K562 (cell line): ENCODE results near the gene ARHGAP8. TPM values are rescaled to one million over a fixed set of nuclear protein-coding genes. Genes with fewer than 3 reads are reported as not detected.

ENCODE experiments used
- ATAC-seq: fragments of 200-7000 bp; cut with Tn5 transposase; 3 replicates; pipeline ENCODE4 v1.9.1; 2020; ENCODE audit warnings: moderate library complexity
- BruUV-seq: library from RNA; stranded (reverse); fragments of 400-500 nt; replicated peaks from 2 replicates; lab custom pipeline; 2021; lab: Mats Ljungman, UMichigan
- CTCF ChIA-PET: fragments of 300-600 bp; formaldehyde crosslinking; extraction: SDS; loops from one replicate; lab custom pipeline; 2021; ENCODE audit warnings: low intra/inter-chr PET ratio; lab: Yijun Ruan, JAX
- POLR2A ChIA-PET: fragments of 300-600, 350-650 bp; sonication (Branson Sonifier 250); formaldehyde crosslinking; extraction: SDS; loops from one replicate; lab custom pipeline; 2021; ENCODE audit warnings: antibody characterized with exemption, inconsistent platforms; lab: Yijun Ruan, JAX
- DNase-seq, 4 experiments: peaks; one replicate each; pipeline versions ENCODE4 v3.0.0 to v3.0.0-alpha.2; 2011 to 2018; ENCODE audit warnings: low spot score in 3 of 4, mixed read lengths in 3 of 4; ENCODE audit errors: extremely low read depth in 1 of 4
- FAIRE-seq: peaks from 2 replicates; lab custom pipeline; 2011; peaks lifted over from hg19 to GRCh38; lab: Jason Lieb, UNC
- H2AFZ ChIP-seq: 2 replicates; pipeline ENCODE4 v1.6.0; 2011; ENCODE audit warnings: low read depth, low read length, control low read depth, inconsistent platforms
- H3K27ac ChIP-seq: fragments of 200-600 bp; 3 replicates; pipeline ENCODE4 v1.8.0; 2011; ENCODE audit warnings: low read depth, mild to moderate bottlenecking, control low read depth, inconsistent platforms, low read length, moderate library complexity, mixed read lengths; ENCODE audit errors: extremely low read depth
- H3K27me3 ChIP-seq, 2 experiments: fragments of 300-600 bp in 1 of 2; 2 replicates in 1 of 2; 3 replicates in 1 of 2; pipeline versions ENCODE4 v1.6.0 to v1.8.0; 2011; ENCODE audit warnings: inconsistent platforms in 2 of 2, low read length in 2 of 2, mild to moderate bottlenecking in 1 of 2, mixed read lengths in 1 of 2, moderate library complexity in 1 of 2; ENCODE audit not compliant: control insufficient read depth in 2 of 2, insufficient read depth in 2 of 2
- H3K36me3 ChIP-seq: fragments of 300-600 bp; 3 replicates; pipeline ENCODE4 v1.8.0; 2011; ENCODE audit warnings: mild to moderate bottlenecking, low read length, inconsistent platforms; ENCODE audit not compliant: control insufficient read depth, insufficient read depth
- H3K4me1 ChIP-seq, 2 experiments: fragments of 200-600 bp in 1 of 2; replicated peaks in 1 of 2; 2 replicates in 1 of 2; 3 replicates in 1 of 2; pipeline versions ENCODE4 v1.5.1 to v1.8.0; 2011; ENCODE audit warnings: inconsistent platforms in 2 of 2, low read length in 2 of 2, mild to moderate bottlenecking in 1 of 2, mixed read lengths in 1 of 2, moderate library complexity in 1 of 2; ENCODE audit not compliant: control insufficient read depth in 2 of 2, insufficient read depth in 2 of 2
- H3K4me2 ChIP-seq: 2 replicates; pipeline ENCODE4 v1.6.1; 2011; ENCODE audit warnings: low read length, control low read depth, inconsistent platforms, mixed read lengths; ENCODE audit not compliant: insufficient read depth
- H3K4me3 ChIP-seq: fragments of 200-600 bp; sonication (generic), shearing (Covaris generic); 2 replicates; pipeline ENCODE4 v1.5.1; 2016; ENCODE audit warnings: control low read depth, inconsistent platforms
- H3K79me2 ChIP-seq: fragments of 200-600 bp; 3 replicates; pipeline ENCODE4 v1.8.0; 2011; ENCODE audit warnings: low read length, inconsistent platforms; ENCODE audit not compliant: control insufficient read depth, insufficient read depth
- H3K9ac ChIP-seq, 2 experiments: 2 replicates each; pipeline versions ENCODE4 v1.6.0 to v1.6.1; 2011; ENCODE audit warnings: low read depth in 2 of 2, low read length in 2 of 2, control low read depth in 1 of 2, inconsistent platforms in 1 of 2, mild to moderate bottlenecking in 1 of 2, mixed read lengths in 1 of 2; ENCODE audit not compliant: insufficient read depth in 1 of 2
- H3K9me1 ChIP-seq: one replicate; pipeline ENCODE4 v1.6.0; 2011; ENCODE audit warnings: inconsistent platforms, mild to moderate bottlenecking, low read length, moderate library complexity; ENCODE audit not compliant: control insufficient read depth, insufficient read depth
- H3K9me3 ChIP-seq: replicated peaks from 2 replicates; pipeline ENCODE4 v1.5.1; 2011; ENCODE audit warnings: low read depth, low read length, inconsistent platforms; ENCODE audit not compliant: control insufficient read depth, insufficient read depth
- H4K20me1 ChIP-seq: replicated peaks from 2 replicates; pipeline ENCODE4 v1.6.1; 2011; ENCODE audit warnings: low read length, inconsistent platforms, mixed read lengths; ENCODE audit not compliant: control insufficient read depth, insufficient read depth
- ARNT ChIP-seq, 2 experiments: fragments of 450-650 bp; IDR thresholded peaks; 2 replicates each; pipeline ENCODE4 v1.6.1; 2016; ENCODE audit warnings: mild to moderate bottlenecking in 1 of 2
- GTF3C2 ChIP-seq: IDR thresholded peaks from 3 replicates; pipeline ENCODE4 v1.6.1; 2011; ENCODE audit warnings: borderline replicate concordance, mild to moderate bottlenecking, moderate library complexity; ENCODE audit not compliant: insufficient read length; ENCODE audit errors: extremely low read depth
- KLF1 ChIP-seq: fragments of 450-650 bp; IDR thresholded peaks from 2 replicates; pipeline ENCODE4 v1.6.1; 2016; ENCODE audit warnings: missing genetic modification characterization, missing compliant biosample characterization
- NR0B1 ChIP-seq: fragments of 450-650 bp; IDR thresholded peaks from one replicate; pipeline ENCODE4 v1.6.1; 2018; ENCODE audit warnings: mild to moderate bottlenecking, moderate library complexity; ENCODE audit not compliant: partially characterized antibody
- ZEB2 ChIP-seq: fragments of 450-650 bp; IDR thresholded peaks from 2 replicates; pipeline ENCODE4 v1.6.1; 2016
- ZNF609 ChIP-seq: sonication (generic); formaldehyde crosslinking; IDR thresholded peaks from 2 replicates; pipeline ENCODE4 v1.8.1; 2023; ENCODE audit warnings: missing genetic modification reagents, mild to moderate bottlenecking, borderline replicate concordance
- WGBS: fragments of 100-300 bp; shearing (Covaris generic); methylation state at CpG from one replicate; pipeline ENCODE4 v1.1.6; 2016; ENCODE audit warnings: low coverage, mixed read lengths; ENCODE audit not compliant: insufficient coverage; ENCODE audit errors: missing lambda C conversion rate; 5-methylcytosine and 5-hydroxymethylcytosine counted together
- in situ Hi-C: fragments of 300-500 bp; cut with MboI; formaldehyde crosslinking; loops from 4 replicates; pipeline ENCODE4 v1.15.0; 2018; ENCODE audit warnings: inconsistent platforms, mixed read lengths
- intact Hi-C: fragments of 100-400 bp; cut with micrococcal nuclease; formaldehyde crosslinking; loops from 2 replicates; pipeline ENCODE4 v1.14.2; 2022
- polyA plus RNA-seq, 8 experiments: library from polyadenylated mRNA; depleted of rRNA in 4 of 8; stranded (reverse) in 5 of 8; unstranded in 3 of 8; fragments of >200 nt; fragmentation: Nextera tagmentation in 2 of 8; fragmentation: Illumina TruSeq in 1 of 8; extraction: Ambion mirVana in 2 of 8; extraction: Trizol in 1 of 8; gene quantifications; 2 replicates each; pipeline versions ENCODE4 v1.2.1 to v1.2.3, GENCODE V29; 2011 to 2014; ENCODE audit warnings: inconsistent platforms in 1 of 8, missing spikeins in 1 of 8
- total RNA-seq, 7 experiments: library from RNA; depleted of rRNA in 6 of 7; stranded (reverse); fragments of >200 nt in 6 of 7; fragmentation: Illumina TruSeq in 2 of 7; extraction: Trizol in 2 of 7; gene quantifications; 2 replicates each; pipeline versions ENCODE4 v1.2.1 to v1.2.3, GENCODE V29; 2011 to 2021; ENCODE audit warnings: low replicate concordance in 1 of 7

Gene ARHGAP8
- total and polyA plus RNA-seq, 9 of the 15 experiments (the other 6 are each of a cell fraction or from before 2014, with no cell fraction given), result 0.15 to 2.2 (median 0.62) TPM

GRCh38 chr22:44711241-44711560, 41.2 kb upstream of the ARHGAP8 start:
- CTCF ChIA-PET, result no interaction called here

More at GRCh38 chr22:44711241-44711560, 41.2 kb upstream of the ARHGAP8 start:
- H3K36me3 ChIP-seq, result peaks cover 7% of the 10 kb centered on the region; the same call in 1 of the 3 replicates
- peaks cover 16% of the 10 kb centered on the region for H4K20me1 ChIP-seq
- 65% methylated on average over 3 of the region's 4 CpGs for WGBS
- peaks cover 5 to 44% of the 10 kb centered on the region in 2 experiments; a peak in 3 of 5 replicates for H3K4me1 ChIP-seq
- peak overlapping the region in 1 of 2 experiments; percentile 13; a peak in 1 of 4 replicates for H3K9ac ChIP-seq
- H3K9me3 ChIP-seq, result no peaks in the 10 kb centered on the region
- no peak for DNase-seq
- FAIRE-seq, result no peak
- H2AFZ ChIP-seq, result no peak overlapping the region
- peaks cover 3% of the 10 kb centered on the region; the same call in 1 of the 3 replicates for H3K79me2 ChIP-seq
- no peak overlapping the region for H3K27ac ChIP-seq
- no peak overlapping the region for H3K4me3 ChIP-seq
- POLR2A ChIA-PET, result no interaction called here
- H3K27me3 ChIP-seq, result no peaks in the 10 kb centered on the region
- H3K4me2 ChIP-seq, result no peak overlapping the region
- in situ Hi-C loops (no loop called here), intact Hi-C loops (no loop called here)
- H3K9me1 ChIP-seq, result no peaks in the 10 kb centered on the region
- BruUV-seq, result no TSS peak
- TF ChIP-seq ZEB2 (no peak), NR0B1 (no peak), ZNF609 (no peak), ARNT (IDR thresholded peaks at IDR 0.05) (no peak), GTF3C2 (no peak), KLF1 (tag) (no peak)
- no peak for ATAC-seq
